PC-9 (cell line): ENCODE data around the gene GTF2H3. TPM values are rescaled to one million over a fixed set of nuclear protein-coding genes. Genes with fewer than 3 reads are reported as not detected.

Experiments
- BruUV-seq: library from RNA; stranded (reverse); fragments of 400-500 nt; replicated peaks from 2 replicates; lab custom pipeline; 2021; lab: Mats Ljungman, UMichigan
- CTCF ChIA-PET: fragments of 300-600 bp; sonication (Branson Sonifier 250); formaldehyde crosslinking; loops from one replicate; lab custom pipeline; 2022; ENCODE audit warnings: antibody characterized with exemption; lab: Charles Lee
- POLR2A ChIA-PET: fragments of 300-600 bp; sonication (Branson Sonifier 250); formaldehyde crosslinking; loops from one replicate; lab custom pipeline; 2022; ENCODE audit warnings: antibody characterized with exemption; ENCODE audit not compliant: unreplicated experiment; lab: Charles Lee
- DNase-seq, 2 experiments: peaks; one replicate each; pipeline versions ENCODE4 v3.0.0 to v3.0.0-alpha.2; 2015 to 2022; ENCODE audit warnings: mixed read lengths in 1 of 2
- H2AFZ ChIP-seq: fragments of 200-600 bp; sonication (generic); 2 replicates; pipeline ENCODE4 v1.8.1; 2017; ENCODE audit warnings: antibody characterized with exemption
- H3F3A ChIP-seq: fragments of 200-600 bp; sonication (generic); 2 replicates; pipeline ENCODE4 v1.8.1; 2017; ENCODE audit warnings: antibody characterized with exemption, mild to moderate bottlenecking, low read depth; ENCODE audit not compliant: insufficient read depth
- H3K27ac ChIP-seq: fragments of 200-600 bp; sonication (generic); 2 replicates; pipeline ENCODE4 v1.6.1; 2016; ENCODE audit warnings: mixed run types
- H3K27me3 ChIP-seq: fragments of 200-600 bp; sonication (generic); 2 replicates; pipeline ENCODE4 v1.6.1; 2016; ENCODE audit warnings: low read depth, mixed run types; ENCODE audit not compliant: insufficient read depth
- H3K36me3 ChIP-seq: fragments of 200-600 bp; sonication (generic); 2 replicates; pipeline ENCODE4 v1.6.1; 2016; ENCODE audit warnings: low read depth, mixed run types
- H3K4me1 ChIP-seq: fragments of 200-600 bp; sonication (generic); replicated peaks from 2 replicates; pipeline ENCODE4 v1.6.1; 2016; ENCODE audit warnings: mixed run types; ENCODE audit not compliant: insufficient read depth
- H3K4me2 ChIP-seq: fragments of 200-600 bp; sonication (generic); 2 replicates; pipeline ENCODE4 v1.6.1; 2017; ENCODE audit warnings: mixed run types
- H3K4me3 ChIP-seq: fragments of 200-600 bp; sonication (generic); 2 replicates; pipeline ENCODE4 v1.6.1; 2016; ENCODE audit warnings: mixed run types
- H3K79me2 ChIP-seq: fragments of 200-600 bp; sonication (generic); 2 replicates; pipeline ENCODE4 v1.6.1; 2017; ENCODE audit warnings: low read depth, mixed run types
- H3K9me2 ChIP-seq: fragments of 200-600 bp; sonication (generic); 2 replicates; pipeline ENCODE4 v1.8.1; 2017; ENCODE audit warnings: mild to moderate bottlenecking; ENCODE audit not compliant: insufficient read depth
- H3K9me3 ChIP-seq: fragments of 200-600 bp; sonication (generic); 2 replicates; pipeline ENCODE4 v1.8.1; 2016; ENCODE audit warnings: low read depth; ENCODE audit not compliant: insufficient read depth
- H4K20me1 ChIP-seq: fragments of 200-600 bp; sonication (generic); 2 replicates; pipeline ENCODE4 v1.8.1; 2017; ENCODE audit not compliant: insufficient read depth
- CTCF ChIP-seq: fragments of 200-600 bp; sonication (generic); conservative IDR thresholded peaks from 2 replicates; pipeline ENCODE4 v1.6.1; 2017; ENCODE audit warnings: mixed run types, antibody characterized with exemption, mild to moderate bottlenecking, moderate library complexity
- EZH2 ChIP-seq: fragments of 200-600 bp; sonication (generic); IDR thresholded peaks from 2 replicates; pipeline ENCODE4 v1.8.0; 2017; ENCODE audit warnings: antibody characterized with exemption, low read depth
- intact Hi-C: fragments of 100-400 bp; cut with micrococcal nuclease; formaldehyde crosslinking; loops from one replicate; pipeline ENCODE4 v1.10.0; 2022; ENCODE audit not compliant: unreplicated experiment
- total RNA-seq: library from RNA; stranded (reverse); gene quantifications from 2 replicates; pipeline ENCODE4 v1.2.3, GENCODE V29; 2021

GTF2H3 gene
- total RNA-seq, 1 experiment from 2014 or later = 42.9 TPM

- Histone ChIP-seq H3K79me2 (no peaks in the 10 kb centered on the region), H3F3A (peaks cover 23% of the 10 kb centered on the region), H2AFZ (no peak overlapping the region), H3K4me1 (peaks cover 23% of the 10 kb centered on the region), H3K9me3 (no peaks in the 10 kb centered on the region), H3K4me3 (no peak overlapping the region), H4K20me1 (0 out of 2 replicates have a peak, but pooled peaks cover 3% of the 10 kb centered on the region), H3K27me3 (no peaks in the 10 kb centered on the region), H3K36me3 (peaks cover 8% of the 10 kb centered on the region; the same call in 1 of the 2 replicates), H3K9me2 (no peaks in the 10 kb centered on the region), H3K27ac (no peak overlapping the region), H3K4me2 (no peak overlapping the region)
- POLR2A ChIA-PET = no interaction called here
- no TSS peak for BruUV-seq
- TF ChIP-seq EZH2 (no peak), CTCF (no peak)
- CTCF ChIA-PET = no interaction called here
- no peak for DNase-seq
- intact Hi-C loops = no loop called here
Observed at GRCh38 chr12:123656392-123656791, 22.8 kb downstream of the GTF2H3 start.

GRCh38 chr12:123657211-123657610, 23.6 kb downstream of the GTF2H3 start:
- no TSS peak for BruUV-seq
- H3K36me3 ChIP-seq = peaks cover 8% of the 10 kb centered on the region; the same call in 1 of the 2 replicates
- H3K4me3 ChIP-seq = no peak overlapping the region
- no peak overlapping the region for H3K4me2 ChIP-seq
- no peak for TF ChIP-seq EZH2
- no peak for TF ChIP-seq CTCF
- no peak overlapping the region for H3K27ac ChIP-seq
- intact Hi-C loops = no loop called here
- 0 out of 2 replicates have a peak, but pooled peaks cover 3% of the 10 kb centered on the region for H4K20me1 ChIP-seq
- H3K9me3 ChIP-seq = no peaks in the 10 kb centered on the region
- DNase-seq = no peak
- peaks cover 23% of the 10 kb centered on the region for H3F3A ChIP-seq
- ChIA-PET CTCF (interaction anchor here (0.6 kb wide), 1 partner anchor 632 kb away, joined by 6 read pairs; no protein-coding TSS in a partner anchor), POLR2A (no interaction called here)
- H3K27me3 ChIP-seq = no peaks in the 10 kb centered on the region
- H2AFZ ChIP-seq = no peak overlapping the region
- H3K79me2 ChIP-seq = no peaks in the 10 kb centered on the region
- H3K9me2 ChIP-seq = no peaks in the 10 kb centered on the region
- peaks cover 23% of the 10 kb centered on the region for H3K4me1 ChIP-seq

- Histone ChIP-seq H3K4me3 (no peak overlapping the region), H3K9me3 (no peaks in the 10 kb centered on the region), H3K27me3 (no peaks in the 10 kb centered on the region), H3K9me2 (no peaks in the 10 kb centered on the region), H3K36me3 (peaks cover 8% of the 10 kb centered on the region; the same call in 1 of the 2 replicates), H2AFZ (no peak overlapping the region), H3K27ac (peak overlapping the region; percentile 79), H3K79me2 (no peaks in the 10 kb centered on the region), H3K4me2 (peak overlapping the region; percentile 30), H4K20me1 (no peaks in the 10 kb centered on the region), H3F3A (peaks cover 23% of the 10 kb centered on the region), H3K4me1 (peaks cover 23% of the 10 kb centered on the region)
- no TSS peak for BruUV-seq
- ChIA-PET CTCF (no interaction called here), POLR2A (interaction anchor here (0.6 kb wide), 2 partner anchors 295 to 1134 kb away, joined by 3 to 5 read pairs; partner anchors contain the start of gene RSRC2)
- peak in 1 of 2 experiments; percentile 74 for DNase-seq
- TF ChIP-seq CTCF (no peak), EZH2 (no peak)
- intact Hi-C loops = no loop called here
Observed at GRCh38 chr12:123659996-123660727, 26.5 kb downstream of the GTF2H3 start.
